Measurements from ENCODE around the gene EFHC2. TPM values are rescaled to one million over a fixed set of nuclear protein-coding genes. Genes with fewer than 3 reads are reported as not detected.

Gene EFHC2
- total RNA-seq, 1 experiment from 2014 or later = 1.1 TPM

DNA sequence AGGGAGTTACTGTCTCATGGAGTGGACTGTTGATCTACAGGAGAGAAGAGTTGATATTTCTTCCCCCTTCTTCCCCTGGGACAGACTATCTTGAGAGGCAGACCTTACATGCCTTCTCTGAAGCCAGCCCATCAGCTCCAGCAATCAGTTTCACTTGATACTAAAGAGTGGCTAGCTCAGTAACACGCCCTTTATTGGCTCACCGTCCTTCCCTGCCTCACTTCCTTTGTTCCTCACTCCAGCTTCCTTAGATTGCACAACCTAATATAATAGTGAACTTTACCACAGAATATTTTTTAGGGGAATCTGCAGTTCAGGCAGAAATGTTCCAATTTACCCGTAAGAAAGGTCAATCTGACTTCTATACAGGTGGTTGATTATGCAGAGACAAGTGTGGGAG lies 242.2 kb downstream of the EFHC2 start:
- Histone ChIP-seq H3K9me3 (ENCODE audit: control insufficient read depth, low read depth, low read length) (peaks cover 54% of the 10 kb centered on the region), H3K23ac (ENCODE audit: insufficient read length, low read depth, low read length) (no peak overlapping the region), H4K8ac (replicated peaks; ENCODE audit: insufficient read length, low read depth, low read length) (no peak overlapping the region), H2BK15ac (ENCODE audit: low read depth, low read length) (no peak overlapping the region), H4K20me1 (ENCODE audit: control insufficient read depth, insufficient read depth, insufficient read length) (no peaks in the 10 kb centered on the region), H3K4ac (ENCODE audit: low read depth, low read length) (no peak overlapping the region), H2BK12ac (ENCODE audit: insufficient read length, low read depth, low read length) (no peak overlapping the region), H2BK20ac (ENCODE audit: low read depth, low read length, poor library complexity, severe bottlenecking) (no peak overlapping the region), H3K56ac (ENCODE audit: insufficient read length, low read depth, low read length) (no peak overlapping the region), H3K27ac (ENCODE audit: insufficient read length, low read depth, low read length) (no peak overlapping the region), H3K4me2 (ENCODE audit: insufficient read depth, insufficient read length, low read length) (no peak overlapping the region), H3K18ac (ENCODE audit: insufficient read length, low read depth, low read length) (no peak overlapping the region), H3K9ac (ENCODE audit: extremely low read depth, insufficient read length, low read length) (no peak overlapping the region), H2AK5ac (ENCODE audit: insufficient read length, low read length) (no peak overlapping the region), H3K23me2 (ENCODE audit: insufficient read length, low read depth, low read length, poor library complexity, severe bottlenecking) (no peaks in the 10 kb centered on the region), H3K27me3 (ENCODE audit: insufficient read depth, low read length) (no peaks in the 10 kb centered on the region), H3T11ph (ENCODE audit: low read length) (no peak overlapping the region), H3K14ac (ENCODE audit: insufficient read depth, low read length) (no peak overlapping the region), H2BK120ac (ENCODE audit: low read depth, low read length, poor library complexity, severe bottlenecking) (no peak overlapping the region), H3K79me2 (ENCODE audit: insufficient read depth, low read length) (no peaks in the 10 kb centered on the region), H2AFZ (ENCODE audit: low read length) (no peak overlapping the region), H2BK5ac (ENCODE audit: insufficient read length, low read length) (no peak overlapping the region), H3K4me1 (ENCODE audit: insufficient read depth, low read length) (no peaks in the 10 kb centered on the region), H3K79me1 (ENCODE audit: insufficient read depth, low read depth, low read length, poor library complexity, severe bottlenecking) (no peaks in the 10 kb centered on the region), H4K5ac (ENCODE audit: insufficient read length, low read depth, low read length) (no peak overlapping the region), H4K91ac (ENCODE audit: insufficient read length, low read depth, low read length) (no peak overlapping the region)
- H3K4me3 Mint-ChIP-seq = no peak overlapping the region
- no peak for DNase-seq
- H3K36me3 Mint-ChIP-seq (ENCODE audit: insufficient read depth in 1 of 3, low read depth in 3 of 3) = peaks cover 3 to 11% (median 3%) of the 10 kb centered on the region in 3 experiments; a peak in 5 of 7 replicates
- peaks cover 78% of the 10 kb centered on the region in 2 experiments for H3K9me3 Mint-ChIP-seq
- TF ChIP-seq, protein P1, sequence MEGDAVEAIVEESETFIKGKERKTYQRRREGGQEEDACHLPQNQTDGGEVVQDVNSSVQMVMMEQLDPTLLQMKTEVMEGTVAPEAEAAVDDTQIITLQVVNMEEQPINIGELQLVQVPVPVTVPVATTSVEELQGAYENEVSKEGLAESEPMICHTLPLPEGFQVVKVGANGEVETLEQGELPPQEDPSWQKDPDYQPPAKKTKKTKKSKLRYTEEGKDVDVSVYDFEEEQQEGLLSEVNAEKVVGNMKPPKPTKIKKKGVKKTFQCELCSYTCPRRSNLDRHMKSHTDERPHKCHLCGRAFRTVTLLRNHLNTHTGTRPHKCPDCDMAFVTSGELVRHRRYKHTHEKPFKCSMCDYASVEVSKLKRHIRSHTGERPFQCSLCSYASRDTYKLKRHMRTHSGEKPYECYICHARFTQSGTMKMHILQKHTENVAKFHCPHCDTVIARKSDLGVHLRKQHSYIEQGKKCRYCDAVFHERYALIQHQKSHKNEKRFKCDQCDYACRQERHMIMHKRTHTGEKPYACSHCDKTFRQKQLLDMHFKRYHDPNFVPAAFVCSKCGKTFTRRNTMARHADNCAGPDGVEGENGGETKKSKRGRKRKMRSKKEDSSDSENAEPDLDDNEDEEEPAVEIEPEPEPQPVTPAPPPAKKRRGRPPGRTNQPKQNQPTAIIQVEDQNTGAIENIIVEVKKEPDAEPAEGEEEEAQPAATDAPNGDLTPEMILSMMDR (conservative IDR thresholded peaks at IDR 0.05) = no peak
- no peaks in the 10 kb centered on the region; the same call in 1 of the 2 replicates for H3K27me3 Mint-ChIP-seq (ENCODE audit: low read depth)
- no CpG with 5 or more reads among the region's 3 CpGs for WGBS (ENCODE audit: extremely low coverage, insufficient read length, low lambda C conversion rate)
- H3K27ac Mint-ChIP-seq = no peak overlapping the region
- no peaks in the 10 kb centered on the region for H3K4me1 Mint-ChIP-seq
